Omental fat pad (tissue), 4 donors: ENCODE data around the gene TRMT2A. TPM values are rescaled to one million over a fixed set of nuclear protein-coding genes. Genes with fewer than 3 reads are reported as not detected.

Experiments
- ATAC-seq: fragments of 150-250 bp; one replicate; pipeline ENCODE4 v1.9.1; 2016; ENCODE audit warnings: mild to moderate bottlenecking, moderate library complexity; ENCODE audit not compliant: low FRiP score
- DNase-seq: peaks from one replicate; pipeline ENCODE4 v3.0.0-alpha.2; 2019; ENCODE audit warnings: low spot score
- CTCF ChIP-seq, 3 donors: fragments of 450-650 bp; IDR thresholded peaks; one replicate each; pipeline ENCODE4 v1.5.1; 2016 to 2017; ENCODE audit warnings: antibody characterized with exemption in 3 of 3, mild to moderate bottlenecking in 3 of 3, moderate library complexity in 2 of 3
- total RNA-seq, 4 donors: library from RNA; depleted of rRNA; stranded (reverse); fragments of >200 nt; gene quantifications; one replicate each; pipeline ENCODE4 v1.1.0, GENCODE V29; 2016

TRMT2A gene
- total RNA-seq, 4 donors from 2014 or later: 32.4 to 58.5 (median 49.0) TPM

- ATAC-seq: no peak
Measured at GRCh38 chr22:20109411-20110358, 7.3 kb downstream of the TRMT2A start.

GRCh38 chr22:20108757-20109230 lies 8.2 kb downstream of the TRMT2A start:
- TF ChIP-seq CTCF (IDR thresholded peaks at IDR 0.05): no peak
- ATAC-seq (no peak), DNase-seq (no peak)

More at GRCh38 chr22:20109411-20110358, 7.3 kb downstream of the TRMT2A start:
- TF ChIP-seq CTCF (IDR thresholded peaks at IDR 0.05): no peak
- no peak for DNase-seq

GRCh38 chr22:20107951-20108756 lies 8.9 kb downstream of the TRMT2A start:
- DNase-seq: no peak

GRCh38 chr22:20107471-20107901 lies 9.5 kb downstream of the TRMT2A start:
- DNase-seq: no peak
- TF ChIP-seq CTCF (IDR thresholded peaks at IDR 0.05): no peak
- ATAC-seq: no peak

More at GRCh38 chr22:20107951-20108756, 8.9 kb downstream of the TRMT2A start:
- no peak for TF ChIP-seq CTCF (IDR thresholded peaks at IDR 0.05)
- no peak for ATAC-seq

GRCh38 chr22:20106849-20107237 lies 10.2 kb downstream of the TRMT2A start:
- DNase-seq (no peak), ATAC-seq (no peak)
- no peak for TF ChIP-seq CTCF (IDR thresholded peaks at IDR 0.05)

GRCh38 chr22:20106205-20106848 lies 10.7 kb downstream of the TRMT2A start:
- no peak for ATAC-seq
- DNase-seq: no peak
- TF ChIP-seq CTCF (IDR thresholded peaks at IDR 0.05): no peak
